ENCODE data around the gene NECTIN1.

NECTIN1 gene

DNA sequence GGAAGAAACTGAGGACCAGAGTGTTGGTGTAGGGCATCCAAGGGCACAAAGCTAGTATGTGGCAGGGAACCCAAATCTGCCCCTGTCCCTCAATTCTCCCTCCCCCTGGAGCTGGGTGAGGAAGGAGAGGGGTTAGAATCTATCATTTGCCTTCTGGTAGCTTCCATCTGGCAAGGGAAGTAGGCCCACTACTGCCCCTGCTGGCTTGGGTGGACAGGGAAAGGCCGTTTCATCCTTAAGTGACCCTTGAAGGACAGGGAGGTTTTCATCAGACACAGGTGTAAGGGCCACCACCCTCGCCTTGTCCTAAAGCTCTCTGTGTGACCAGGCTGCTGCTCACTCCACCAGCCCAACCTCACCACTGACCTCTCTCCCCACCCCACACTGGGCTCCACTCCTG, 22.1 kb downstream of the NECTIN1 start:
- no peak overlapping the region for H3K4me3 ChIP-seq (ENCODE audit: low read depth, low read length)
- TF ChIP-seq, protein P1, sequence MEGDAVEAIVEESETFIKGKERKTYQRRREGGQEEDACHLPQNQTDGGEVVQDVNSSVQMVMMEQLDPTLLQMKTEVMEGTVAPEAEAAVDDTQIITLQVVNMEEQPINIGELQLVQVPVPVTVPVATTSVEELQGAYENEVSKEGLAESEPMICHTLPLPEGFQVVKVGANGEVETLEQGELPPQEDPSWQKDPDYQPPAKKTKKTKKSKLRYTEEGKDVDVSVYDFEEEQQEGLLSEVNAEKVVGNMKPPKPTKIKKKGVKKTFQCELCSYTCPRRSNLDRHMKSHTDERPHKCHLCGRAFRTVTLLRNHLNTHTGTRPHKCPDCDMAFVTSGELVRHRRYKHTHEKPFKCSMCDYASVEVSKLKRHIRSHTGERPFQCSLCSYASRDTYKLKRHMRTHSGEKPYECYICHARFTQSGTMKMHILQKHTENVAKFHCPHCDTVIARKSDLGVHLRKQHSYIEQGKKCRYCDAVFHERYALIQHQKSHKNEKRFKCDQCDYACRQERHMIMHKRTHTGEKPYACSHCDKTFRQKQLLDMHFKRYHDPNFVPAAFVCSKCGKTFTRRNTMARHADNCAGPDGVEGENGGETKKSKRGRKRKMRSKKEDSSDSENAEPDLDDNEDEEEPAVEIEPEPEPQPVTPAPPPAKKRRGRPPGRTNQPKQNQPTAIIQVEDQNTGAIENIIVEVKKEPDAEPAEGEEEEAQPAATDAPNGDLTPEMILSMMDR (IDR thresholded peaks at IDR 0.05; ENCODE audit: low read depth, low read length), result peak; percentile 37; the same call in 1 of the 2 replicates

DNA sequence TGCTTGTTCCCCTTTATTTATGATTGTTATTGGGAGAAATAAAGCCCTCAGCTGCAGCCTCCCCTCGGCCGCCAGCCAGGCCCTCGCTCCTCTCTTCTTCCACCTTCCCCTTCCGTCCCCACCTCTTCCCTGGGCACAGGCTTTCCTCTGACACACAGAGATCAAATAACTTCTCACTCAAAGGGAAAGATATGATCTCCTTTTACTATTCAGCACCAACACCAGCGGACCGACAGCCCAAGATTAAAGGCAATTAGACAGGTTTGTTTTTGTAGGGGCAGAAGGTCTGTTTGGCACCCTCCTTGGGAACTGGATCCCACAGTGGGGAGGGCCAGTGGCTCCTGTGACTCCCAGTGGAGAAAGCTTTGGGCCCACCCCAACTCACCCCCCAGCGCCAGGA, 23.0 kb downstream of the NECTIN1 start:
- H3K4me3 ChIP-seq (ENCODE audit: low read depth, low read length), result no peak overlapping the region
- TF ChIP-seq, protein P1 (IDR thresholded peaks at IDR 0.05; ENCODE audit: low read depth, low read length), result no peak

DNA sequence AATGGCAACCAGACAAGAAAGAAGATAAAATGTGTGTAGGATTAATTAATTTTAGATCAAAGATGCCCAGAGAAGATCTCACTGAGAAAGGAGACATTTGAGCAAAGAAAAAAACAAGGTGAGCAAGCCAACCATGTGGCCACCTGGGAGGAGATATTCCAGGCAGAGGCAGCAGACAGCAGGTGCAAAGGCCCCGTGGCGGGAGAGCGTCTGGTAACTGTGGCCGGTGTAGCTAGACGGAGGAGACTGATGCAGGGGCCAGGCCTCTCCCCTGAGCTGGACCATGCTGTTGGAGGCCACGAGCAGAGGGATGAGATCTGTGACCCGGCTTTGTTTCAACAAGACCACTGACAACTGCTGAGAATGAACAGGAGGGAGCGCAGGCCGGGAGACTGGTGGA, 23.6 kb downstream of the NECTIN1 start:
- TF ChIP-seq, protein P1 (IDR thresholded peaks at IDR 0.05; ENCODE audit: low read depth, low read length), result no peak
- H3K4me3 ChIP-seq (ENCODE audit: low read depth, low read length), result no peak overlapping the region

DNA sequence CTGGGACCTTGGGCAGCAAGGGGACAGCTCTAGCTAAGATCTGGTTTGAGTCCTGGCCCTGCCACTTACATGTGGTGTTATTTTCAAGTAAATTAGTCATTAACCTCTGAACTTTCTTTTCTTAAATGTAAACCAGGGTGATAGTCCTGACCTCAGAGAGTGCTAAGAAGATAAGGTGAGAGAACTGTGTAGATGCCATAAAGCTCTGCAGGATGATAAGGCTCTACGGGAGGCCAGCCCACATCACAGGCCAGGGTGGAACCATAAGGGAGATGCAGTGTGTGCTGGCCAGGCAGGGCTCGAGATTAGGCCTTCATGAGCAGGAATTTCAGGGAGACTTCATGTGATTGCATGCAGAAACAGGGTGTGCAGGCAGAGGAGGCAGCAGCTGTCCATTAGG, 24.2 kb downstream of the NECTIN1 start:
- TF ChIP-seq, protein P1 (IDR thresholded peaks at IDR 0.05; ENCODE audit: low read depth, low read length), result no peak
- H3K4me3 ChIP-seq (ENCODE audit: low read depth, low read length), result no peak overlapping the region

DNA sequence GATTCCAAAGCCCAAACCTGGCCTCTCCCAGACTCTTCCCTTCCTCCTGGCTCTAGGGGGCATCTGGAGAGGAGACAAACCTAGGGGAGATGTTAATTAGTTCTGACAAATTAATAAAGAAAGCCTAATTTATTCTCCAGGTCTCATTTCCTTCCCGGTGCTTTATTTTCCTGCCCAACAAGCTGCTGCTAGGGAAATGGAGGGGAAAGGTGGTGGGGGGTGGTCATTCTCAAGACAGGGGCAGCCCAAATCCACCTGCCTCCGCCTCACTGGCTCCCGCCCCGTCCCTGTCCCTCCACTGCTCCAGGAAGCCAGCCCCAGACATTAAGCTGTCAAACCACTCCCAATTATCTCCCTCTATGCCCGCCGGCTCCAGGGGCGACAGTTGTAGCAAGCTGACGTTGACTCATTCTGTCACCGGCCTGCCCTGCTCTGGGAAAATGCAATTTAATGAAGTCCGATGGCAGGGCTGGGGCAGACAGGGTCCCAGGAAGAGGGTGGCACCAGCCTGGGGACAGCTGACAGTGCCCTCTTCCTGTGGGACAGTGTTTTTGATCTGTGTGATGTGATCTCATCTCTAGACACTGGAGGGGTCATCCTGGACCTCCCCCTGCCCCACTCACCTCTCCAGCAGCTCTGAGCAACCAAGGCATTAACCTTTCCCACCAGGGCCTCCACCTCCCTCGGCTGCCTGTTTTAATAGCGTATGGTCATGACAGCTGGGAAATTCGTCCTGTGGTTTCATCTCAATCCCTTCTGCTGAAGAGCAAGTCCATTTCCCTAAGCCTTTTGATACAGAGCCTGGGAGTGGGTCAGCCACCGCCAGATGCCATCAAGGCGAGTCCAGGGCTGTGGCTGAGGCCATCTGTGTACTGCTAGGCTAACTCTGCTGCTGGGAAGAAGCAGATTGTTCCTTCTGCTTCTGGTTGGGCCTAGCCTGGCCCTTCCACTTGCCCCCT, 27.1 kb downstream of the NECTIN1 start:
- TF ChIP-seq, protein P1 (IDR thresholded peaks at IDR 0.05; ENCODE audit: low read depth, low read length), result no peak
- H3K4me3 ChIP-seq (ENCODE audit: low read depth, low read length), result no peak overlapping the region

DNA sequence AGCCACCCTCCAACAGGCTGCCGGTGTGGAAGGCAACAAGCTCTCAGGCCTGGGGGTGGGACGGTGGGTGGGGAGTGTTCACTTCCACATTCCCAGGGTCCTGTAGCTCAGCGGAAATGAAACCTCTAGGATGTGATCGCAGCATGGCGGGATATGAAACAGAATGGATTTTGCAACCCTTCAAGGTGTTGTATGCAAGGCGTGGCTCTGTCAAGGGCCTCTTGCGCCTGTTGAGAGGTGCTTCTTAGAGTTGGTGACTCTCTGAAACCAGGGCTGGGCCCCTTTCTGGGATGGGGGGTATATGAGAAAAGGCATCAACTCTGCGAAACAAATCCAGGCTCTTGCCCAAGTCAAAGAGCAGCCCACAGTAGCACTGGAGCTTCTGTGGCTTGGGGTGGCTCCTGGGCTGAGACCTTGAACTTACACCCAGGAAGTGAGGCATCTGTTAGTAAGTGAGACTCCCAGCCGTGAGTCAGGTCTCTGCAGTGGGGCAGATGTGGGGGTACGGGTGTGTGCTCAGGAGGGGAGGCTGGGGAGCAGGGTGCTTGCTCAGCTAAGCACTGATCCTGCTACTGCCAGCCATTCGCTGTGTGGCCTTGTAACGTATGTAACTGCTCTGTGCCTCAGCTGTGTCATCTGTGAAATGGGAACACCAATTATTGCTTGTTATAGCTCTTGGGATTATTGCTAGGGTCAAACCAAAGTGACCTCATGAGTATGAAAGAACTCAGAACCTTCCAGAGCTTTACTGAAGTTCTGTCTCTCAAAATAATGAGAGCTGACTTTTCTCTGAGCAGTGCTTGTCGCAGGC, 28.3 kb downstream of the NECTIN1 start:
- H3K4me3 ChIP-seq (ENCODE audit: low read depth, low read length), result no peak overlapping the region
- TF ChIP-seq, protein P1 (IDR thresholded peaks at IDR 0.05; ENCODE audit: low read depth, low read length), result no peak
